ENCODE results near the gene PRRX1.

Gene PRRX1

DNA sequence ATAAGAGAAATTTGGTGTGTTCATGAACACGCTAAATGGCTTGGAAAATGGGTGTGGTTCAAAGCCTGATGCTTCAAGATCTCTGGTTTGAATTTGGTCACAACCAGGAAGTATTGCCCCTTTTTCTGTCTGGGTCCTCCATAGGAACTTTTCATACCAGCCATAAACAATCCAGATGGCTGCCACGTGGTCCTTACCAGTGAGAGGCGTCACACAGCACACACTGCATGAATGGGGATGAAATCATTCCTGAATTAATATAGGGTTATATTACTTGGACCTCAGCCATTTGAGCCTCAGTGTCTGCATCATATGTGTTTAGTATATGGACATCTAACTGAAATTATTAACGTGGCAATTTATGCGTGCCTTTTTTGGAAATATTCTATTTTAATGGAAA, 64.0 kb downstream of the PRRX1 start:
- no peaks in the 10 kb centered on the region for H3K4me1 ChIP-seq (ENCODE audit: control insufficient read depth, insufficient read depth, low read length)
- H3K27ac ChIP-seq (ENCODE audit: low read depth, low read length) = no peak overlapping the region
- no peak overlapping the region for H3K4me3 ChIP-seq (ENCODE audit: low read depth, low read length)
- H3K9ac ChIP-seq (ENCODE audit: low read depth, low read length) = no peak overlapping the region
- no peaks in the 10 kb centered on the region for H3K36me3 ChIP-seq (ENCODE audit: control insufficient read depth, insufficient read depth, low read length)
- no peaks in the 10 kb centered on the region for H3K27me3 ChIP-seq (ENCODE audit: control insufficient read depth, insufficient read depth, low read length)
- H3K9me3 ChIP-seq (ENCODE audit: control insufficient read depth, insufficient read depth, low read length) = no peaks in the 10 kb centered on the region

DNA sequence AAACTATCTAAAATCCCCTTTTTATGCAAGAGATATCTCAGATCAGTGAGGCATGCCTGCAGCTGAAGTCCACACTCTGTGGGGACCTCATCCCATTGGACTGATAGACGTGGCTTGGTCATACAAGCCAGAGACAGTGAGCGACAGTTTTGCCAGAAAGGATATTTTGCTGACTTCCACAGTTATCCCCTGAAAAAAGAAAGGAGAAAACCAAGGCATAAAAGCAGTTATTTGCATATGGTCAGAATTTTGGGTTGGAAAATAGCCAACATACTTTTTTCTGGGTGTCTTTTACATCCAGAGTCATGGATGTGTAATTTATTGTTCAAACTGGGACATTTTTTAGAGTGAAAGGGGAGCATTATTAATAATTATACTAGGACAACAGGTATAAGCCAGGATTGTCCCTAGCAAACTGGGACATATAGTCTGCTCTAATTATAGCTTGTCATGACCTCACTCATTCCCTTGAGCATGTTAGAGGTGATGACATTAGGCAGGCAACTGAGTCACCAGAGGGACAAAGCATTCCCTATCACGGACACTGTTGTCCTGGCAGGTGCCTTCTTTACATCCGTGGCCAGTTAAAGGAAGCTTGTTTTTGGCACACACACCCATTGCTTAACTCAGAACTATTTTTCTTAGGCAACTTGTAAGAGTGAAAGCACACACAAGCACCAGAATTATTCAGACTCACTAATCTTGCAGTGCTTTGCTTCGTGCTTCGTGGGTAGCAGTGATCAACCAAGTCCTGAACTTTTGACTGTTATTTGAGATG, 65.5 kb downstream of the PRRX1 start:
- H3K9ac ChIP-seq (ENCODE audit: low read depth, low read length) = no peak overlapping the region
- H3K27ac ChIP-seq (ENCODE audit: low read depth, low read length) = no peak overlapping the region
- H3K36me3 ChIP-seq (ENCODE audit: control insufficient read depth, insufficient read depth, low read length) = no peaks in the 10 kb centered on the region

DNA sequence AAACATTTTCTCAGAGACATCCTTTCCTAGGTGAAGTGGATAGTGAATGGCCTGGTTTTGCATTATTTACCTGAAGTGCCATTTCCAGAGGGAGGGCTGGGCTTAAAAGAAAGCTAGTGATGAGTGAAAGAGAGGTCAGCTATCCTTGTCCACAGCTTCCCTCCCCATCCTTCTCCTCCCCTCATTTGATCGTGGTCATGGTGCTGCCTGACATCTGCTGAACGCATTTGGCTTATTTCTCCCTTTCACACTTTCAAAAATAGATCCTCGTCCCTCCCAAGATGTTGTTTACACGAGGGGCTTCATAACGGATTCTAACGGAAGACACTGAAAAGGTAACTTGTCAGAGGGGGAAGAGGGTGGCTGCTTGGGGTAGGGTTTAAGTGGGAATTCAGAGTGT, 66.1 kb downstream of the PRRX1 start:
- H3K27me3 ChIP-seq (ENCODE audit: control insufficient read depth, insufficient read depth, low read length) = no peaks in the 10 kb centered on the region
- H3K9me3 ChIP-seq (ENCODE audit: control insufficient read depth, insufficient read depth, low read length) = no peaks in the 10 kb centered on the region
- no peak overlapping the region for H3K9ac ChIP-seq (ENCODE audit: low read depth, low read length)
- H3K36me3 ChIP-seq (ENCODE audit: control insufficient read depth, insufficient read depth, low read length) = no peaks in the 10 kb centered on the region
- H3K4me1 ChIP-seq (ENCODE audit: control insufficient read depth, insufficient read depth, low read length) = no peaks in the 10 kb centered on the region
- no peak overlapping the region for H3K4me3 ChIP-seq (ENCODE audit: low read depth, low read length)
- H3K27ac ChIP-seq (ENCODE audit: low read depth, low read length) = no peak overlapping the region

More for the DNA sequence above, 65.5 kb downstream of the PRRX1 start:
- no peaks in the 10 kb centered on the region for H3K4me1 ChIP-seq (ENCODE audit: control insufficient read depth, insufficient read depth, low read length)
- H3K4me3 ChIP-seq (ENCODE audit: low read depth, low read length) = no peak overlapping the region
- no peaks in the 10 kb centered on the region for H3K27me3 ChIP-seq (ENCODE audit: control insufficient read depth, insufficient read depth, low read length)
- no peaks in the 10 kb centered on the region for H3K9me3 ChIP-seq (ENCODE audit: control insufficient read depth, insufficient read depth, low read length)

DNA sequence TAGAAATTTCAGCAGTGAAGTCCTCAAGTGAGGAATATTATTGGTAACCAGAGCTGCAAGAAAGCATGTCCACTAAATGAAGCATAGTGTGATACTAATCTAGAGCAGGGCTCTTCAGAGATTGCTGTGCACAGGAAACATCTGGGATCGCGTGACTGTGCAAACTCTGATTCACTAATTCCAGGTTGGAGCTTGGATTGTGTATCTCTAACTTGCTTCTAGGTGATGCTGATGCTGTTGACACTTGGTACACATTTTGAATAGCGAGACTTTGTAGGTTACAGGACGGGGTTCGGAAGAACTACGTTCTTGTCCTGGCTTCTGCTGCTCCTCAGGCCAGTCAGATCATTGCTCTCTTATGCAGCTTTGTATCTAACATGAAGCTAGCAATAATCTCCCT, 66.5 kb downstream of the PRRX1 start:
- Histone ChIP-seq H3K4me1 (ENCODE audit: control insufficient read depth, insufficient read depth, low read length) (no peaks in the 10 kb centered on the region), H3K27ac (ENCODE audit: low read depth, low read length) (no peak overlapping the region), H3K9me3 (ENCODE audit: control insufficient read depth, insufficient read depth, low read length) (no peaks in the 10 kb centered on the region), H3K4me3 (ENCODE audit: low read depth, low read length) (no peak overlapping the region), H3K9ac (ENCODE audit: low read depth, low read length) (no peak overlapping the region), H3K36me3 (ENCODE audit: control insufficient read depth, insufficient read depth, low read length) (no peaks in the 10 kb centered on the region), H3K27me3 (ENCODE audit: control insufficient read depth, insufficient read depth, low read length) (no peaks in the 10 kb centered on the region)

DNA sequence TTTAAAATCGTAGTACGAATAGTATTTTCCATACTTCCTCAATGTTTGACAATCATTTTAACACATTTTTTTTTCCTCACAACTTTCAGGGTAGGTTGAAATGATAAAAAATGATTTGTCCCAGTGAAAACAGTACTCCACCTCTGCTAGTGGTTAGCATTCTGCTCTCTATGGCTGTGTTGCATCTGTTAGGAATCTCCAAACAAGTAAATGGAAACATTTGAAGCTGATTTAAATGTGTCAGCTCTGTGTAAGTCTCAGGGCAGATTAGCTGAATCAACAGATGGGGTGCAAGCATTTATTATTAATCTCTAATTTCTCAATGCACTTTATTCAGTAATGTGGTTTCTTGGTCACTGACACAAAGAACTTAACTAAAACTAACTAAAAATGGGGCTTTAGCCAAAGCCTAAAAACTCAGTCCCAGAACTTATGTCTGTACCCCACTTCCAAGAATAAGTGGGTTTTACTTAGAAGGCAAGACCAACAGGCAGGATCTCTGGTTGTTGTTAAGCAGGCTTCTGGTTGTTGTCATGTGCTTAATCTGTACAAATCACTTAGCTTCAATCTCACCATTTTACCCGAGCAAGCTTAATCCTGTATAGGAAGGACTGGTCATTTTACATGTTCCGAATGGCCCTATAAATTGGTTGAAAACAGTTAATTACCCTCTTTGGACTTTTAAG, 67.8 kb downstream of the PRRX1 start:
- Histone ChIP-seq H3K4me1 (ENCODE audit: control insufficient read depth, insufficient read depth, low read length) (no peaks in the 10 kb centered on the region), H3K4me3 (ENCODE audit: low read depth, low read length) (no peak overlapping the region), H3K9ac (ENCODE audit: low read depth, low read length) (no peak overlapping the region), H3K27me3 (ENCODE audit: control insufficient read depth, insufficient read depth, low read length) (no peaks in the 10 kb centered on the region), H3K36me3 (ENCODE audit: control insufficient read depth, insufficient read depth, low read length) (no peaks in the 10 kb centered on the region), H3K9me3 (ENCODE audit: control insufficient read depth, insufficient read depth, low read length) (no peaks in the 10 kb centered on the region), H3K27ac (ENCODE audit: low read depth, low read length) (no peak overlapping the region)

DNA sequence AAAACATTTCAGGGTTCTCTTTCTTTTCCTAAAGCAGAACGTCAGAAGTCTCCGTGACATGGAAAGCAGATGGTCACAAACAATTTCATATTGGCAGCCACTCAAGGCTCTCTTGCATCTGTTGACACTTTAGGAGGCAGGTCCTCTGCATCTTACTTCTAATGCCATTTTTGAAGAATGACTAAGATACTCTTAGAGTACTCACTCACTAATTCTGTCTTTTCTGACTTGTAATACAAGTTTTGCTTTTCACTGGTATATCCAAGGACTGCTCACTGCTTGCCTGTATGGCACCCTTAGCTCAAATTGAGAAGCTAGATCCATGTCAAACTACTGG, 68.3 kb downstream of the PRRX1 start:
- Histone ChIP-seq H3K36me3 (ENCODE audit: control insufficient read depth, insufficient read depth, low read length) (no peaks in the 10 kb centered on the region), H3K4me3 (ENCODE audit: low read depth, low read length) (no peak overlapping the region), H3K4me1 (ENCODE audit: control insufficient read depth, insufficient read depth, low read length) (no peaks in the 10 kb centered on the region), H3K9ac (ENCODE audit: low read depth, low read length) (no peak overlapping the region), H3K27me3 (ENCODE audit: control insufficient read depth, insufficient read depth, low read length) (no peaks in the 10 kb centered on the region), H3K9me3 (ENCODE audit: control insufficient read depth, insufficient read depth, low read length) (no peaks in the 10 kb centered on the region), H3K27ac (ENCODE audit: low read depth, low read length) (no peak overlapping the region)

DNA sequence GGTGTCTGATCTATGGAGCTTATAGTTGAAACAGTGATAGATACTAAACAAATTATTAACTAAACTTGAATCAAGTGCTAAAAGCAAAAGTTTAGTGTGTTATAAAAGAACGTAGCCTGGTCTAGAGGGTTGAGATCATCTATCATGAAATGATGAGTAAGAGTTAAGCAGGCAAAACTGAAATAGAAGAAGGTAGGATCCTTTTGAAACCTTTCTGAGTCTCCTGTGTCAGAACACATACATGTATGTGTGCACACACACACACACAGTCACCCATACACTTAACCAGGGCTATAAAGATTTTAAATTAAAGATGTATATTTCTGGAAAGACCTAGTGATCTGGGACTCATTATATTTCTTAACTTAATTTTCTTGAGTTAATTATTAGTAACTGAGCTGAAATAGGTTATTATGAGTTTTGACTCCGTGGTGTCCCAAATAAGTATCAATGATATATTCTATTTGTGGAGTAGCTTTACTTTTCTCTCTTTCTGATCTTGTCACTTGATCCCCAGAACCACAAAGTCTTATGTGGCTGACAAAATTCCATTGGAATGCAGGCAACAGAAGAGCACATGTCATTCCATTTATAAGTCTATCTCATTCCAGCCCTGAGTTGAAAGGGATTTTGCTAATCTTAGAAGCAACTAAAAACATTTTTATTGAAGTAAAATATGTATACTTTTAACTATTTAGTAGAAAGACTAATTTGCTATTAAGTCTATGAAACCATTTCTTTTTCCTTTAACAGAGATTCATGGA, 70.7 kb downstream of the PRRX1 start:
- H3K4me1 ChIP-seq (ENCODE audit: control insufficient read depth, insufficient read depth, low read length) = no peaks in the 10 kb centered on the region
- no peaks in the 10 kb centered on the region for H3K36me3 ChIP-seq (ENCODE audit: control insufficient read depth, insufficient read depth, low read length)
- no peaks in the 10 kb centered on the region for H3K27me3 ChIP-seq (ENCODE audit: control insufficient read depth, insufficient read depth, low read length)
- H3K9me3 ChIP-seq (ENCODE audit: control insufficient read depth, insufficient read depth, low read length) = no peaks in the 10 kb centered on the region
- no peak overlapping the region for H3K9ac ChIP-seq (ENCODE audit: low read depth, low read length)
- no peak overlapping the region for H3K27ac ChIP-seq (ENCODE audit: low read depth, low read length)
- H3K4me3 ChIP-seq (ENCODE audit: low read depth, low read length) = no peak overlapping the region

DNA sequence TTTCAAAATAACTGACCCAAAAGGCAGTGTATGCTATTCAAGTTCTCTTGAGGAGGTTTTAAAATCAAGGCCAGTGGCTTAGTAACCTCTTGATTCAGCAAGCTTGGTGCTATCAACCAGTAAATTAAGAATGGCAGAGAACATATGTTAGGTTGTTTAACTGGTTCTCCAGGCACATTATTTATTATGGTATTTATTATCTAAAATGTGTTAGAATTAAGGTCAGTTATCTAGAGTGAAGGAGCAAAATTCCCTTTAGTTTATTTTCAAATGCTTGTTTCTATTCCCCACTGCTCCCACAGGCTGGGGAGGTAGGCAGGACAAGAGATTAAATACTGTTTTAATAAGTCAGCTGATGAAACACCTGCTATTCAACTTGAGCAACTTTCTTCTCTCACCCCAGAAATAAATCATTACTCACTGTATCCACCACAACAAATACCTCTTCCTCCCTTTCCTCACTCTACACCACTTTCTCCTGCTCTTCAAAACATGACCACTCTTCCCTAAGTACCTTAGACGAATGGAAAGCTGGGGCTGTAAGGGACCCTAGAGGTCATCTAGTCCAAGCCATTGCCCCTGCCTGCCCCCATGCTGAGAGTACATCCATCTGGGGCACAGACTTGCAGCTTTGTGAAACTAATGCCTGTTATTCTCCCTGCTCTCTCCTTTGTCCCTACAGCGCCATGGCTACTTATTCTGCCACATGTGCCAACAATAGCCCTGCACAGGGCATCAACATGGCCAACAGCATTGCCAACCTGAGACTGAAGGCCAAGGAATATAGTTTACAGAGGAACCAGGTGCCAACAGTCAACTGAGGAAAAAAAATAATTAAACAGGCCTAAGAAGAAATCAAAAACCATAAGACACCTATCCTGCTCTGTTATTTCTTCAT, 71.7 kb downstream of the PRRX1 start:
- Histone ChIP-seq H3K4me1 (ENCODE audit: control insufficient read depth, insufficient read depth, low read length) (no peaks in the 10 kb centered on the region), H3K4me3 (ENCODE audit: low read depth, low read length) (no peak overlapping the region), H3K27me3 (ENCODE audit: control insufficient read depth, insufficient read depth, low read length) (no peaks in the 10 kb centered on the region), H3K36me3 (ENCODE audit: control insufficient read depth, insufficient read depth, low read length) (no peaks in the 10 kb centered on the region), H3K27ac (ENCODE audit: low read depth, low read length) (no peak overlapping the region), H3K9ac (ENCODE audit: low read depth, low read length) (no peak overlapping the region), H3K9me3 (ENCODE audit: control insufficient read depth, insufficient read depth, low read length) (no peaks in the 10 kb centered on the region)

DNA sequence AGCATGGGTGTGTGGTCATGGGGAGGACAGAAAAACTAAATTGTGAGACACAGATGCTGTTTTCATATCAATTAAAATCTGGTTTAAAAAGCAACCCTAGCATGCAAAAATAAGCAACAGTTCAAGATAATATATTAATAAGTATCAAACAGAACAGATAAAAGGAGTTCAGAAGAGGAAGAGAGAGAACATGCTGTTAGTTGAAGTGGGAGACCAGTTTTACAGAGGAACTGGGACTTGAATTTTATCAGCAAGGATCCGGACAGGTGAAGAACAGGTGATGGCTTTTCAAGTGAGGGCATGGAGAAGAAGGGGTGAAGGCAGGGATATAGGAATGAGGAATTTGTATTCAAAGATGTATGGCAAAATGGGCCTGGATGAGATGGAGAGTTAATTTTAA, 75.9 kb downstream of the PRRX1 start:
- Histone ChIP-seq H3K36me3 (ENCODE audit: control insufficient read depth, insufficient read depth, low read length) (no peaks in the 10 kb centered on the region), H3K9me3 (ENCODE audit: control insufficient read depth, insufficient read depth, low read length) (peaks cover 7% of the 10 kb centered on the region; the same call in 1 of the 2 replicates), H3K4me1 (ENCODE audit: control insufficient read depth, insufficient read depth, low read length) (no peaks in the 10 kb centered on the region), H3K4me3 (ENCODE audit: low read depth, low read length) (no peak overlapping the region), H3K9ac (ENCODE audit: low read depth, low read length) (no peak overlapping the region), H3K27ac (ENCODE audit: low read depth, low read length) (no peak overlapping the region), H3K27me3 (ENCODE audit: control insufficient read depth, insufficient read depth, low read length) (no peaks in the 10 kb centered on the region)

DNA sequence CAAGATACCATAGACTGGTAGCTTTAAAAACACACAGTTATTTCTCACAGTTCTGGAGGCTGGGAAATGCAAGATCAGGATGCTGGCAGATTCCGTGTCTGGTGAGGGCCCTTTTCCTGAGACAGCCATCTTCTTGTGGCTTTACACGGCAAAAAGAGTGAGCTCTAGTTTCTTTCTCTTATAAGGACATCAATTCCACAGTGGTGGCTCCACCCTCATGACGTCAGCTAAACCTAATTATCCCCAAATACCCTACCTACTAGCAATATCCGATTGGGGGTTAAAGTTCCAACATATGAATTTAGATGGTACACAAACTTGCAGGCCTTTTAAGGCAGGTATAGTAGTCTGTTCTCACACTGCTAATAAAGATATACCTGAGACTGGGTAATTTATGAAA, 77.7 kb downstream of the PRRX1 start:
- Histone ChIP-seq H3K4me1 (ENCODE audit: control insufficient read depth, insufficient read depth, low read length) (no peaks in the 10 kb centered on the region), H3K36me3 (ENCODE audit: control insufficient read depth, insufficient read depth, low read length) (no peaks in the 10 kb centered on the region), H3K9ac (ENCODE audit: low read depth, low read length) (no peak overlapping the region), H3K4me3 (ENCODE audit: low read depth, low read length) (no peak overlapping the region), H3K9me3 (ENCODE audit: control insufficient read depth, insufficient read depth, low read length) (peaks cover 7% of the 10 kb centered on the region; the same call in 1 of the 2 replicates), H3K27ac (ENCODE audit: low read depth, low read length) (no peak overlapping the region), H3K27me3 (ENCODE audit: control insufficient read depth, insufficient read depth, low read length) (no peaks in the 10 kb centered on the region)
